Stomach (tissue), 9 donors: ENCODE results near the gene MYL3. TPM values are rescaled to one million over a fixed set of nuclear protein-coding genes. Genes with fewer than 3 reads are reported as not detected.

ENCODE experiments used
- DNase-seq, 2 donors: peaks; one replicate each; pipeline versions ENCODE4 v3.0.0 to v3.0.0-alpha.2; 2013 to 2019
- H3K27ac ChIP-seq, 5 donors: fragments of 200-600 bp in 4 of 5; sonication (generic) in 4 of 5; one replicate each; pipeline ENCODE4 v1.5.1; 2013 to 2019; ENCODE audit warnings: mild to moderate bottlenecking in 1 of 5, moderate library complexity in 1 of 5
- H3K27me3 ChIP-seq, 3 donors: fragments of 200-600 bp; sonication (generic); one replicate each; pipeline ENCODE4 v1.5.1; 2017 to 2019; ENCODE audit warnings: mixed run types in 1 of 3
- H3K36me3 ChIP-seq, 4 donors: fragments of 200-600 bp; sonication (generic); 1 replicate in 3 of 4; 2 replicates in 1 of 4; pipeline ENCODE4 v1.5.1; 2016 to 2019
- H3K4me1 ChIP-seq, 4 donors: fragments of 200-600 bp; sonication (generic); one replicate each; pipeline ENCODE4 v1.5.1; 2016 to 2019
- H3K4me3 ChIP-seq, 4 donors: fragments of 200-600 bp; sonication (generic) in 3 of 4; one replicate each; pipeline ENCODE4 v1.5.1; 2016 to 2019; ENCODE audit warnings: mild to moderate bottlenecking in 1 of 4
- H3K9me3 ChIP-seq, 4 donors: fragments of 200-600 bp; sonication (generic); one replicate each; pipeline ENCODE4 v1.5.1; 2016 to 2019
- CTCF ChIP-seq, 7 experiments: fragments of 450-650 bp in 4 of 7; fragments of 200-600 bp in 3 of 7; sonication (generic) in 3 of 7; IDR thresholded peaks; one replicate each; pipeline ENCODE4 v1.5.1; 2016 to 2019; ENCODE audit warnings: antibody characterized with exemption in 7 of 7, control low read depth in 2 of 7, mild to moderate bottlenecking in 1 of 7
- EP300 ChIP-seq: sonication (generic); formaldehyde crosslinking; IDR thresholded peaks from one replicate; pipeline ENCODE4 v1.6.1; 2017; ENCODE audit warnings: antibody characterized with exemption
- POLR2A ChIP-seq, 4 donors: fragments of 450-650 bp; IDR thresholded peaks; one replicate each; pipeline ENCODE4 v1.6.1; 2016; ENCODE audit warnings: antibody characterized with exemption in 4 of 4, control low read depth in 2 of 4, mild to moderate bottlenecking in 1 of 4, moderate library complexity in 1 of 4
- POLR2AphosphoS5 ChIP-seq, 3 donors: sonication (generic); formaldehyde crosslinking; IDR thresholded peaks; one replicate each; pipeline ENCODE4 v1.6.1; 2016; ENCODE audit warnings: antibody characterized with exemption in 3 of 3
- WGBS, 5 donors: extraction: QIAGEN DNeasy Blood & Tissue Kit in 3 of 5; methylation state at CpG; one replicate each; pipeline versions ENCODE4 v1.1.5 to v1.1.7; 2013 to 2018; 5-methylcytosine and 5-hydroxymethylcytosine counted together
- intact Hi-C: fragments of 100-400 bp; cut with DNase I; formaldehyde crosslinking; loops from one replicate; pipeline ENCODE4 v1.15.1; 2023; ENCODE audit warnings: low total_unique reads
- polyA plus RNA-seq, 3 donors: library from polyadenylated mRNA; stranded (reverse); fragments of 200-250 nt; gene quantifications; one replicate each; pipeline ENCODE4 v1.2.3, GENCODE V29; 2013
- total RNA-seq, 5 donors: library from RNA; depleted of rRNA; stranded (reverse); fragments of >200 nt; gene quantifications; one replicate each; pipeline versions ENCODE4 v1.1.0 to v1.2.3, GENCODE V29; 2014 to 2016
- donor health status: healthy with polysubstance abuse.
- donor health status: Bipolar disorder and iron deficiency.
- donor health status: healthy.

MYL3 gene
- total and polyA plus RNA-seq, 8 donors, result 1.5 to 11.5 (median 5.0) TPM; not detected in 4

GRCh38 chr3:46866032-46866595, 2.9 kb upstream of the MYL3 start:
- WGBS, 5 donors, result 78 to 89% (median 81%) methylated on average over 10 to 11 of the region's 11 CpGs
- Histone ChIP-seq H3K4me3 (no peak overlapping the region), H3K4me1 (peaks cover 21 to 30% (median 25%) of the 10 kb centered on the region in 4 donors), H3K9me3 (no peaks in the 10 kb centered on the region), H3K27ac (no peak overlapping the region), H3K36me3 (no peaks in the 10 kb centered on the region), H3K27me3 (no peaks in the 10 kb centered on the region)
- TF ChIP-seq POLR2AphosphoS5 (IDR thresholded peaks at IDR 0.05) (no peak), POLR2A (IDR thresholded peaks at IDR 0.05) (no peak), EP300 (no peak), CTCF (IDR thresholded peaks at IDR 0.05) (no peak)
- intact Hi-C loops, result no loop called here
- DNase-seq, result no peak

DNA sequence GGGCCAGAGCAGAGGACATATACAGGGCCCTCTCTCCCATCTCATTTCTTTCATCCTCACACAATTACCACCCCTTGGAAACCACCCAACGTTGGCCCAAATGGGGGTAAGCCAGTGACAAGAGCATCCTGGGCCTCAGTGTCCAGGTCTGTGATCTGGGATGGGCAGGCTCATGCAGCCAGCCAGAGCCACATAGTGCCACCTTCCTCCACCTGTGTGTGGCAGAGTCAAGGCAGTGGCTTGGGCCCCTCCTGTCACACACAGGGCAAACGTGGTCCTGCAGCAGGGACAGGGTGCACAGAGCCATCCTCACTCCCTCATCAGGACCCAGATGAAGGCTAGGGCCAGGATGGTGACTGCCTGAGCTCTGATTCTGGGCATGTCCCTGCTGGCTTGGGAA, 2.3 kb upstream of the MYL3 start:
- Histone ChIP-seq H3K36me3 (no peaks in the 10 kb centered on the region), H3K9me3 (no peaks in the 10 kb centered on the region), H3K4me3 (no peak overlapping the region), H3K4me1 (peaks cover 21 to 30% (median 24%) of the 10 kb centered on the region in 4 donors), H3K27me3 (no peaks in the 10 kb centered on the region), H3K27ac (peak overlapping the region in 1 of 5 donors; percentile 4)
- 46 to 78% (median 59%) methylated on average over 2 of the region's 2 CpGs for WGBS, 5 donors
- TF ChIP-seq CTCF (IDR thresholded peaks at IDR 0.05) (no peak), POLR2AphosphoS5 (IDR thresholded peaks at IDR 0.05) (no peak), EP300 (no peak), POLR2A (IDR thresholded peaks at IDR 0.05) (no peak)
- intact Hi-C loops, result no loop called here
- no peak for DNase-seq

DNA sequence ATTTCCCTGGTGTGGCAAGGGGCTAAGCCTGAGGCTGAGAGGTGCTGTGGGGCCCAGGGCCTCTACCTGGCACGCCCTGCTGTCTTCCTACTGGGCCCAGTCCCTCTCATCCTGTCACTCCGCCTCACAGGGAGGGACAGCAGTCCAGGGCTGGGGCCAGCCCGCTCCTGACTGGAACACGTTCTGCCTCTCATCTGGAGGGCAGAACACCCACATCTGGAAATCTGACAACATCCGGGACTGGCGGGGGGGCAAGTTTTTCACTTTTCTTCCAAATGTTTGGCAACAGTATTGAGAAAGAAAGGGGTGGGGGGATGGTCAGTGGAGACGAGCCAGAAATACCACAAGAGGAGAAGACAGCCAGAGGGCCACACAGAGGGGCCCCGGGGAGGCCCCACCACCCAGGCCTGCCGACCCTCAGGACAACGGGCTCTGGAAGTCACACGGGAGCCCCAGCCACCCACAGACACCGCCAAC, 1.8 kb upstream of the MYL3 start:
- TF ChIP-seq POLR2A (IDR thresholded peaks at IDR 0.05) (no peak), POLR2AphosphoS5 (IDR thresholded peaks at IDR 0.05) (no peak), EP300 (no peak), CTCF (IDR thresholded peaks at IDR 0.05) (no peak)

DNA sequence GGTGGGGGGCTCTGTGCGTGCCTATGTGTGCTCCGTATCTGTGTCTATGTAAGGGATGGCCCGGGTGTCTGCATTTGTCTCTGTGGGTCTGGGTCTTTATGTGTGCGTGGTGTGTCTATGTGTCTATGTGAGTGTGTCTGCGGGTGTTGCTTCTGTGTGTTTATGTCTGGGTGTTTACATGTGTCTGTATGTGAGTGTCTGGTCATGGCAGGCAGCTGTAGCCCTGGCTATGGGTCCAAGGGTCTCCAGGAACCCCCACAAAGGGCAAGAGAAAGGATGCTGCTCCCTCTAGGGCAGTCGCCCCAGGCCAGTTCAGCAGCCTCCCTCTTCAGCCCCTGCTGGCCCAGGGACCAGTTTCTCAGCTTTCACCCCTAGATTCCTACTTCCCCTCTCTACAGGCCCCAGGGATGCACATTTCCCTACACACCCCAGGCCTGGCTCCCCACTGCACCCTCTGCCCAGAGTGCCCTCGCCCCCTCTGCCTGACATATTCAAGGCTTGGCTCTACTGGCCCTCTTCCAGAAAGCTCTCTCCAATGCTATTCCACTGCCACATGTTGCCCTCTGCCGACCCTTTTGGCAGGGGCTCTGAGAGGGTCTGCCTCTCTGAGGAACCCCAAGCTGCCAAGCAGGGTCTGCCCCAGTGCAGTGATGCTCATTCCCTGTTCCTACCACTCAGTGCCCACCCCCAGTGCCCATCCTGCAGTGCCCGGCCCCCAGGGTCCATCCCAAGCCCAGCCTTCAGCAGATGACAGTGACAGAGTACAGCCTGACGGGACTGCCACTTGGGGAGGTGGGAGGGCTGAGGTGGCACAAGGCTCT, 1.0 kb upstream of the MYL3 start:
- 74 to 84% (median 81%) methylated on average over 10 of the region's 10 CpGs for WGBS, 5 donors
- peaks cover 21 to 30% (median 24%) of the 10 kb centered on the region in 4 donors for H3K4me1 ChIP-seq

More for the DNA sequence above, 1.8 kb upstream of the MYL3 start:
- H3K27me3 ChIP-seq, result no peaks in the 10 kb centered on the region
- peak overlapping the region in 1 of 5 donors; percentile 4 for H3K27ac ChIP-seq
- 58 to 67% (median 62%) methylated on average over 12 of the region's 12 CpGs for WGBS, 5 donors
- DNase-seq, result peak in 1 of 2 donors; percentile 43
- intact Hi-C loops, result no loop called here
- no peak overlapping the region for H3K4me3 ChIP-seq
- H3K4me1 ChIP-seq, result peaks cover 21 to 30% (median 24%) of the 10 kb centered on the region in 4 donors
- H3K36me3 ChIP-seq, result no peaks in the 10 kb centered on the region
- H3K9me3 ChIP-seq, result no peaks in the 10 kb centered on the region

More for the DNA sequence above, 1.0 kb upstream of the MYL3 start:
- Histone ChIP-seq H3K4me3 (no peak overlapping the region), H3K27me3 (no peaks in the 10 kb centered on the region), H3K27ac (no peak overlapping the region), H3K9me3 (no peaks in the 10 kb centered on the region), H3K36me3 (no peaks in the 10 kb centered on the region)
- no peak for TF ChIP-seq CTCF (IDR thresholded peaks at IDR 0.05)
- no peak for TF ChIP-seq EP300
- no peak for TF ChIP-seq POLR2AphosphoS5 (IDR thresholded peaks at IDR 0.05)
- TF ChIP-seq POLR2A (IDR thresholded peaks at IDR 0.05), result no peak
- DNase-seq, result no peak
- intact Hi-C loops, result loop anchor here (5.0 kb wide), 1 partner anchor 43 kb away; no protein-coding TSS in a partner anchor
